Endothelial cell of umbilical vein (primary cell): ENCODE results near the gene CAPN2.

Source experiments
- EZH2 ChIP-seq: IDR thresholded peaks from 2 replicates; pipeline ENCODE4 v1.6.1; 2012; ENCODE audit warnings: borderline replicate concordance, low read depth, mild to moderate bottlenecking, moderate library complexity, low read length, inconsistent platforms; ENCODE audit not compliant: severe bottlenecking
- POLR2A ChIP-seq: IDR thresholded peaks from 2 replicates; pipeline ENCODE4 v1.6.1; 2012; ENCODE audit warnings: low read depth, mild to moderate bottlenecking, control low read depth, low read length
- POLR2AphosphoS5 ChIP-seq: IDR thresholded peaks from 2 replicates; pipeline ENCODE4 v1.6.1; 2012; ENCODE audit warnings: low read depth, mild to moderate bottlenecking, control low read depth, low read length, moderate library complexity; ENCODE audit not compliant: insufficient read depth
- TF ChIP-seq, protein P1 (sequence below), 2 donors: IDR thresholded peaks; 1 replicate in 1 of 2; 2 replicates in 1 of 2; pipeline ENCODE4 v1.5.1; 2011; ENCODE audit warnings: low read length in 2 of 2, mild to moderate bottlenecking in 2 of 2, moderate library complexity in 2 of 2, control low read depth in 1 of 2, inconsistent platforms in 1 of 2, low read depth in 1 of 2; ENCODE audit not compliant: insufficient read depth in 1 of 2; ENCODE audit errors: extremely low read depth in 1 of 2

DNA sequence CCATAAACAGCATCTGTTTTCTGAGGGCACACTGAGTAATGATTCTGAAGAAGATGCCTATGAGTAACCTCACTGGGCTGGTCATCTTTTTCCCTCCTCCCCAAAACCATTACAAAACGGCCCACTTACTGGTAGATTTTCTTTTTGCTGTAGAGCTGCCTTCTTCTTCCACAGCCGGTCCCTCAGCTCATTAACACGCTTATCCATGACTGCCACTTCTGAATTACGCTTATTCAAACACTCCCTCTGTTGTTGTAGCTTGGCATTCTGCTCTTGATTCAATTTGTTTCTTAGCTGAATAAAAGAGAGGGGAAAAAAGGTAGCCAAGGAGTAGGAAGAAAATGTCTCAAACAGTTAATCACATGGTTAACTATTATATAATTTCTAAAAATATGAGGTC is 90.3 kb downstream of the CAPN2 start:
- TF ChIP-seq, protein P1, sequence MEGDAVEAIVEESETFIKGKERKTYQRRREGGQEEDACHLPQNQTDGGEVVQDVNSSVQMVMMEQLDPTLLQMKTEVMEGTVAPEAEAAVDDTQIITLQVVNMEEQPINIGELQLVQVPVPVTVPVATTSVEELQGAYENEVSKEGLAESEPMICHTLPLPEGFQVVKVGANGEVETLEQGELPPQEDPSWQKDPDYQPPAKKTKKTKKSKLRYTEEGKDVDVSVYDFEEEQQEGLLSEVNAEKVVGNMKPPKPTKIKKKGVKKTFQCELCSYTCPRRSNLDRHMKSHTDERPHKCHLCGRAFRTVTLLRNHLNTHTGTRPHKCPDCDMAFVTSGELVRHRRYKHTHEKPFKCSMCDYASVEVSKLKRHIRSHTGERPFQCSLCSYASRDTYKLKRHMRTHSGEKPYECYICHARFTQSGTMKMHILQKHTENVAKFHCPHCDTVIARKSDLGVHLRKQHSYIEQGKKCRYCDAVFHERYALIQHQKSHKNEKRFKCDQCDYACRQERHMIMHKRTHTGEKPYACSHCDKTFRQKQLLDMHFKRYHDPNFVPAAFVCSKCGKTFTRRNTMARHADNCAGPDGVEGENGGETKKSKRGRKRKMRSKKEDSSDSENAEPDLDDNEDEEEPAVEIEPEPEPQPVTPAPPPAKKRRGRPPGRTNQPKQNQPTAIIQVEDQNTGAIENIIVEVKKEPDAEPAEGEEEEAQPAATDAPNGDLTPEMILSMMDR (IDR thresholded peaks at IDR 0.05; ENCODE audit: extremely low read depth in 1 of 2, insufficient read depth in 1 of 2, low read depth in 1 of 2, low read length in 2 of 2) = no peak
- no peak for TF ChIP-seq POLR2AphosphoS5
- no peak for TF ChIP-seq POLR2A
- no peak for TF ChIP-seq EZH2
